ENCODE data around the gene VPS37B.
A peak's percentile ranks its signal among the peaks of the same experiment; 100 is the strongest.

VPS37B gene

GRCh38 chr12:122865268-122866231 lies 30.4 kb downstream of the VPS37B start:
- no peak for DNase-seq

- no peak for DNase-seq
These were observed 31.1 kb downstream of the VPS37B start for GRCh38 chr12:122864894-122865253.

GRCh38 chr12:122862872-122863701 lies 32.8 kb downstream of the VPS37B start:
- DNase-seq: no peak

- no peak for DNase-seq
These were observed 33.8 kb downstream of the VPS37B start for GRCh38 chr12:122862110-122862634.

- DNase-seq: no peak
These were observed 34.3 kb downstream of the VPS37B start for GRCh38 chr12:122861587-122861970.

DNA sequence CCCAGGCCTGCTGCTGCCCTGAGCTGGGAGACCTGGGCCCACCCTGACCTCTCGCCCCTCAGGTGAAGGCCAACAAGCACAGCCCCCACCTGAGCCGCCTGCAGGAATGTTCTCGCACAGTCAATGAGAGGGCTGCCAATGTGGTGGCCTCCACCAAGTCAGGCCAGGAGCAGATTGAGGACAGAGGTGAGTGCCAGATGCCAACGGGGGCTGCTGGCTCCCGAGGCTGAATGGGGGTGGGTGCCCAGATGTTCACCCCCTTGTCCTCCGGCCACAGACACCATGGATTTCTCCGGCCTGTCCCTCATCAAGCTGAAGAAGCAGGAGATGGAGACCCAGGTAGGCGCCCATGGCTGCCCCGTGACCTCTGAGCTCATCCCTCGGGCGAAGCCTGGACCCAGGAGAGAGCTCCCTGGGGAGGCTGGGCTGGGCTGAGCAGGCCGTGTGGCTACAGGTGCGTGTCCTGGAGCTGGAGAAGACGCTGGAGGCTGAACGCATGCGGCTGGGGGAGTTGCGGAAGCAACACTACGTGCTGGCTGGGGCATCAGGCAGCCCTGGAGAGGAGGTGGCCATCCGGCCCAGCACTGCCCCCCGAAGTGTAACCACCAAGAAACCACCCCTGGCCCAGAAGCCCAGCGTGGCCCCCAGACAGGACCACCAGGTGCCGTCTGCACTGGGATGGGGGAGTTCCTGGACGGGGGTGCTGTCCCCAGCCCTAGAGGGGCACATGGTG lies 34.9 kb downstream of the VPS37B start:
- DNase-seq: no peak

GRCh38 chr12:122860040-122860853 lies 35.7 kb downstream of the VPS37B start:
- peak in 1 of 2 experiments; percentile 69 for DNase-seq

- no peak for DNase-seq
These were observed 36.5 kb downstream of the VPS37B start for GRCh38 chr12:122859303-122860039.

DNA sequence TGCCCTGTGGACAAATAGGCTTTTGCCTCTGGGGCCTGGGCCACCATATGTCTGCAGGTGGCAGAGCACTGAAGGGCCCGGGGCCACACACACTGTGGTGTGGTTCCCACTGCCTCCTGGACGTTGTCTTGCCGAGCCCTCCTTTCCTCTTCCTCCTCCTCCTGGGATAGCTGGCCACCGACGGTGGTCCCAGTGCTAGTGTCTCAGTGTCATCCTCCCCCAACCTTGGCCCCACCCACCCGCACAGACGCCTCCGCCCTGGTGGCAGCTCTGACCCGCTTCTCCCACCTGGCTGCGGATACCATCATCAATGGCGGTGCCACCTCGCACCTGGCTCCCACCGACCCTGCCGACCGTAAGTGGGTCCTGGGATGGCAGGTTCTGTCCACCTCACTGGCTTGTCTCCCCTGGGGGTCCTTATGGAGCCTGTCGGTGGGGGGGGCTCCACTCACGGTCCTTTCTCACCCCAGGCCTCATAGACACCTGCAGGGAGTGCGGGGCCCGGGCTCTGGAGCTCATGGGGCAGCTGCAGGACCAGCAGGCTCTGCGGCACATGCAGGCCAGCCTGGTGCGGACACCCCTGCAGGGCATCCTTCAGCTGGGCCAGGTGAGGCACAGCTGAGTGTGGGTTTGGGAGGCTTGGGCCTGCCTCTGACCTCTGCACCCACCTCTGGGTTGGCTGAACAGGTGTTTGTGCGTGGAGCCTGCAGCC lies 37.2 kb downstream of the VPS37B start:
- DNase-seq: no peak

- no peak for DNase-seq
These were observed 37.8 kb downstream of the VPS37B start for GRCh38 chr12:122858171-122858570.

DNA sequence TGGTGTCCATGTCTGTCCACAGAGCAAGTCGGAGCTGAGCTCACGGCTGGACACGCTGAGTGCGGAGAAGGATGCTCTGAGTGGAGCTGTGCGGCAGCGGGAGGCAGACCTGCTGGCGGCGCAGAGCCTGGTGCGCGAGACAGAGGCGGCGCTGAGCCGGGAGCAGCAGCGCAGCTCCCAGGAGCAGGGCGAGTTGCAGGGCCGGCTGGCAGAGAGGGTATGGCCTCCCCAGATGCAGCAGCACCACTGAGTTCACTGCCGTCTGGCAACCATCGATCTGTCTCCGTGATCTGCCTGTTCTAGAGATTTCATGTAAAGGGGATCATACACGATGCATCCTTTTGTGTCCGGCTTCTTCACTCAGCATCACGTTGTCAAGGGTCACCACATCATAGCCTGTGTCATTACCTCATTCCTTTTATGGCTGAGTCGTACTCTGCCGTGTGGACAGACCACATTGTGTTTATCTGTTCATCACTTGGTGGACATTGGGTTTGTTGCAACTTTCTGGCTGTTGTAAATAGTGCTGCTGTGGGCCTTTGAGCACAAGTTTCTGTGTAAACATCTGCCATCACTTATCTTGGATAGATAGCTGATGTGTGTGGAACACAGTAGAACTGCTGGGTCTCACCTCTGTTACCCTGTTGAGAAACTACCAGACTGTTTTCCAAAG lies 38.8 kb downstream of the VPS37B start:
- DNase-seq: no peak

GRCh38 chr12:122855928-122856831 lies 39.7 kb downstream of the VPS37B start:
- DNase-seq: no peak

- DNase-seq: no peak
These were observed 40.7 kb downstream of the VPS37B start for GRCh38 chr12:122855071-122855829.

DNA sequence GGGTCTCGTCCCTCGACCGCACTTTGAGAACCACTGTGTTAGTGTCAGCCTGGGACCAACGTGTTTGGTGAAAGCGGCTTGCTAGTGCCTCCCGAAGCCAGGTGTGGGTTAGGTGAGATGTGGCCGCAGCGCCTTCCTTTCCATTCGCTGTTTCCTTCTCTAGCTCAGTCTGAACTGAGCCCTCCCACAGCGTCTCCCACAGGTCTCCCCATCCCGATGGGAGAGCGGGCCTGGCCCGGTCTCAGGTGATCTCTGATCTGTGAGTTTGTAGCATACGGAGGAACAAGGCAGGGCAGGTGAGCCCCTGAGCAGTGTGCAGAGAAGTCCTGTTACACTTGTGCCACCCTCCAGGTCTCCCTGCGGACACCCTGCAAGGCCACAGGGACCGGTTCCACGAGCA lies 41.4 kb downstream of the VPS37B start:
- DNase-seq: no peak

- no peak for DNase-seq
These were observed 42.2 kb downstream of the VPS37B start for GRCh38 chr12:122853582-122854245.

DNA sequence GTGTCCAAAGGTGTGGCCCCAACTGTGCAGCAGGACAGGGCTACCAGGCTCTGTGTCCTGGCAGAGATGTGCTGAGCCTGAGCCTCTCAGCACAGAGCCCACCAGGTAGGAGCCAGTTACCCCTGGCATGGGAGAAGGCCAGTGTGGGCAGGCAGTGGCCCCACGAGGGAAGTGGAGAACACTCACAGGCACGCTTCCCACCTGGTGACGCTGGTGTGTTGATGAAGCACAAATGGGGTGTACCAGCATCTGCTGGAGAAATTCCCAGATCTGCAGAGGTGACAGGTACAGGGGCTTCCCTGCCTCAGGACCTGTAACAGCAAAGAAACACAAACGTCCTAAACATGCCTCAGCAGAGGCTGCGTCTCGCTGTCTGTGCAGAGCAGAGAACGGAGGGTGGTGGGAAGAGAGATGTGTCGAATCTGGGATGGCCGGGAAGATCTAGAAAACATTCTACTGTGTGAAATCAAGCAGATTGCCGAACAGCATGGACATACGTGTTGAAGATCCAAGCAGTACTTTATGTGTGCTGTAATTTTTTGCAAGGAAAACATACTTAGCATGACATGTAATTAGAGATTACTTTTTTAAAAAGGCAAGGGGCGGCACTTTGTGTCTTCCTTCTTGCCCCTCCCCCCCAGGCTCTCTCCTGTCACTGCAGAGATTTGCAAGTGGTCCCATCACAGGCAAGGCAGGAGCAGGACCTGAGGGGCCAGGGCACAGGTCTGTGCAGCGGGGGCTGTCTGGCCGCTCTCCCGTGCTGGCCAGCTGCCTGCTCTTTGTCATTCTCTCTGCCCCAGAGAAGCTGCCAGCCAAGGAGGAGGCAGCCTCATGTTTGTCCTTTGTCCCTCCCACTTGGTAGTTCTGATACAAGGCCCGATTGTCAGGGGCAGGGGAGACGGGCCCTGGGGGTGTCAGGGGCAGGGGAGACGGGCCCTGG lies 43.3 kb downstream of the VPS37B start:
- no peak for DNase-seq
